Thymus (tissue), 11 donors: Measurements from ENCODE around the gene SETBP1. TPM values are rescaled to one million over a fixed set of nuclear protein-coding genes. Genes with fewer than 3 reads are reported as not detected.

Experiments
- DNase-seq, 9 donors: peaks; one replicate each; pipeline ENCODE4 v3.0.0-alpha.2; 2013; ENCODE audit warnings: low spot score in 9 of 9, low read depth in 6 of 9, missing footprints in 1 of 9
- H3K27ac ChIP-seq, 2 donors: one replicate each; pipeline ENCODE4 v1.5.1; 2013; ENCODE audit warnings: control low read depth in 1 of 2, low read depth in 1 of 2, low read length in 1 of 2, mild to moderate bottlenecking in 1 of 2, moderate library complexity in 1 of 2
- H3K27me3 ChIP-seq, 2 donors: one replicate each; pipeline ENCODE4 v1.5.1; 2013; ENCODE audit warnings: low read length in 1 of 2; ENCODE audit not compliant: control insufficient read depth in 2 of 2, insufficient read depth in 1 of 2
- H3K36me3 ChIP-seq, 2 donors: one replicate each; pipeline ENCODE4 v1.5.1; 2013; ENCODE audit warnings: low read length in 1 of 2, mild to moderate bottlenecking in 1 of 2, moderate library complexity in 1 of 2; ENCODE audit not compliant: control insufficient read depth in 2 of 2, insufficient read depth in 2 of 2
- H3K4me1 ChIP-seq, 2 donors: one replicate each; pipeline ENCODE4 v1.5.1; 2013; ENCODE audit warnings: low read length in 2 of 2; ENCODE audit not compliant: control insufficient read depth in 2 of 2, insufficient read depth in 2 of 2
- H3K4me3 ChIP-seq, 2 donors: one replicate each; pipeline ENCODE4 v1.5.1; 2013; ENCODE audit warnings: low read length in 2 of 2, control low read depth in 1 of 2, mild to moderate bottlenecking in 1 of 2
- H3K9me3 ChIP-seq, 2 donors: one replicate each; pipeline ENCODE4 v1.5.1; 2013; ENCODE audit warnings: low read length in 1 of 2, mild to moderate bottlenecking in 1 of 2; ENCODE audit not compliant: control insufficient read depth in 2 of 2, insufficient read depth in 1 of 2
- WGBS: extraction: QIAGEN DNeasy Blood & Tissue Kit; methylation state at CpG from one replicate; pipeline ENCODE4 v1.1.7; 2013; 5-methylcytosine and 5-hydroxymethylcytosine counted together
- polyA plus RNA-seq: library from polyadenylated mRNA; stranded (reverse); fragments of 200-250 nt; gene quantifications from one replicate; pipeline ENCODE4 v1.2.3, GENCODE V29; 2013
- total RNA-seq: library from RNA; stranded (reverse); fragments of 120-200 nt; gene quantifications from one replicate; pipeline ENCODE4 v1.2.4, GENCODE V29; 2013
- donor health status: healthy.

Gene SETBP1
- total and polyA plus RNA-seq, 2 donors, result 3.3 to 8.5 TPM

DNA sequence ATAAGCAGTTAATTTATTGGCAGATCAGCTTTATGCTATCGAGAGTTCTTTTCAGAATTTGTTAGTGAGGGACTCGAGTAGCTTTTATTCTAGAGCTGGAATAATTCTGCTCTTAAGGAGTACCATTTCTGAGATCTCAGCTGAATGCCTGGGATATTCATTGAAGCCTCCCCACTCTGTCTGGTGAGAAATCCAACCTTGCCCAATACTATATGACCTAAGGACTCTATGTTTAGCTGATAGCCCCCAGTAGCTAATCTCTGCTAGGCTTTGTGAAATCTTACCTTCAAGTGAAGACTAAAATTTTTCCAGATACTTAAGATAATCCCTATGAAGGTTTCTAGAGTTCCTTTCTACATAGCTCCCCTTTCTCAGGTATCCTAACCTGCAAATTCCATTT is 261.4 kb downstream of the SETBP1 start:
- DNase-seq, result no peak
- H3K4me1 ChIP-seq, result no peaks in the 10 kb centered on the region
- H3K36me3 ChIP-seq, result no peaks in the 10 kb centered on the region
- 98% methylated on average over 2 of the region's 2 CpGs for WGBS
- no peaks in the 10 kb centered on the region for H3K9me3 ChIP-seq
- no peak overlapping the region for H3K27ac ChIP-seq
- H3K4me3 ChIP-seq, result no peak overlapping the region
- no peaks in the 10 kb centered on the region for H3K27me3 ChIP-seq

DNA sequence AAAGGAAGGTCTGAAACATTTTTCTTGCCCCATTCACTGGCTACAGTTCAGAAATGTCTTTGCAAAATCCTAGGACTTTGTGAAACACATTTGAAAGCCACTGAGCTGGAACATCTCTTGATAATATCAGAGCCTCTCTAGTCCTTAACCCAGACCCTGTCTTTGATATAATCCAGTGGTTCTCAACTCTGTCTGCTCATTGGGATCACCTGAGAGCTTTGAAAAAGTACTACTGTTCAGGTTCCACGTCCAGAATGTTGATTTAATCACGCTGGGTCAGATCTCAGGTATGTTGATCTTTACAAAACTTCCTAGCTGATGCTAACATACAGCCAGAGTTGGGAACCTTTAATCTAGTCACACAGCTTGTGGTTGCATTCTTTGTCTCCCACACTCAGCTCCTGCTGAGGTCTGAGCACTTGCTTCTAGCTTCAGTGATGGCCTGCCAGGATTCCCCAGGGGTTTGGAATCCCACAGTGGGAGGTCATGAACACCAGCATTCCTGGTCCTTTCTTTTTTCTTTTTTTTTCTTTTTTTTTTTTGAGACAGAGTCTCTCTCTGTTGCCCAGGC is 262.7 kb downstream of the SETBP1 start:
- 89% methylated on average over 2 of the region's 2 CpGs for WGBS
- H3K27ac ChIP-seq, result no peak overlapping the region
- H3K4me3 ChIP-seq, result no peak overlapping the region
- DNase-seq, result no peak
- no peaks in the 10 kb centered on the region for H3K27me3 ChIP-seq
- H3K4me1 ChIP-seq, result no peaks in the 10 kb centered on the region
- H3K36me3 ChIP-seq, result no peaks in the 10 kb centered on the region
- H3K9me3 ChIP-seq, result no peaks in the 10 kb centered on the region

DNA sequence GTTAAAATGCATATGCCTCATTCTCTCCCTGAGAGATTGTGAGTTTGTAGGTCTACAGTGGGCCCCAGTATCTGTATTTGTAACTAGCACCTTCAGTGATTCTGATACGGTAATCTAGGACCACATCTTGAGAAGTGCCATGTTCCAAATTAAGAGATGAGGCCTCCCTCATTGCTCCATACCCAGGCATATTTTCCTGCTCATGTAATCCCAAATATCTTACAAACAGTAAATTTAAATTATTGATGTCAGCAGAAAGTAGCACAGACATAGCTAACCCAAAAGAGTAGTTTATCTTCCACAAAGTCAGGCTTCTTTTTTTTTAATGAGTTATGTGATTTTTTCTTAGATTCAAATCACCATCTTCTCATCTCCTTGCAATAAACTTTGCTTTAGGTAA is 263.8 kb downstream of the SETBP1 start:
- no peak overlapping the region for H3K27ac ChIP-seq
- no peaks in the 10 kb centered on the region for H3K4me1 ChIP-seq
- no peaks in the 10 kb centered on the region for H3K36me3 ChIP-seq
- no peaks in the 10 kb centered on the region for H3K9me3 ChIP-seq
- WGBS, result 98% methylated on average over 1 of the region's 1 CpG
- H3K27me3 ChIP-seq, result no peaks in the 10 kb centered on the region
- no peak overlapping the region for H3K4me3 ChIP-seq
- DNase-seq, result no peak

DNA sequence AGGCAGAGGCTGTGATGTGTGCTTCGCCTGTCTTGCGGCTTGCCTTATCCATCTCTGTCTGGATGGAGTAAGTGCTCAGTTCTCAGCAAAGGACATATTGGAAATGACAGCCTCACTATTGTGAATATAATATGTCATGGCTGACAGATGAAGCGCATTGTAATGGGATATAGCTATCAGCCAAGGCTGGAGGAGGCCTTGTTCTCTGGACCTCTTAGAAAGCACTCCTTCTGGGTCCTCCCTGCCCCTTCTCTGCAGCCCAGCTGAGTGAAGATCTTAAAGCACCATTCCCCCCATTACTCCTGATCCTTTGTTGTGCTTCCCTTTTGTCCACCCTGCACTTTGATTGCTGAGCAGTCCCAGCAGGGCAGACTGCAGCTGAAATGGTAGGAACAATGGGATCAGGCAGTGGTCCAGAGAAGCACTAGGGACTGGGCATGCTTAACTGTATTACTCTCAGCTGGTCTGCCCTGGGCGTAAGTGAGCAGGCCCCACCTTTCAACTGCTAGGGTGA is 265.3 kb downstream of the SETBP1 start:
- Histone ChIP-seq H3K4me1 (no peaks in the 10 kb centered on the region), H3K36me3 (peaks cover 2 to 3% of the 10 kb centered on the region in 2 donors), H3K27ac (no peak overlapping the region), H3K27me3 (no peaks in the 10 kb centered on the region), H3K4me3 (no peak overlapping the region), H3K9me3 (no peaks in the 10 kb centered on the region)
- WGBS, result 88% methylated on average over 4 of the region's 4 CpGs
- no peak for DNase-seq

DNA sequence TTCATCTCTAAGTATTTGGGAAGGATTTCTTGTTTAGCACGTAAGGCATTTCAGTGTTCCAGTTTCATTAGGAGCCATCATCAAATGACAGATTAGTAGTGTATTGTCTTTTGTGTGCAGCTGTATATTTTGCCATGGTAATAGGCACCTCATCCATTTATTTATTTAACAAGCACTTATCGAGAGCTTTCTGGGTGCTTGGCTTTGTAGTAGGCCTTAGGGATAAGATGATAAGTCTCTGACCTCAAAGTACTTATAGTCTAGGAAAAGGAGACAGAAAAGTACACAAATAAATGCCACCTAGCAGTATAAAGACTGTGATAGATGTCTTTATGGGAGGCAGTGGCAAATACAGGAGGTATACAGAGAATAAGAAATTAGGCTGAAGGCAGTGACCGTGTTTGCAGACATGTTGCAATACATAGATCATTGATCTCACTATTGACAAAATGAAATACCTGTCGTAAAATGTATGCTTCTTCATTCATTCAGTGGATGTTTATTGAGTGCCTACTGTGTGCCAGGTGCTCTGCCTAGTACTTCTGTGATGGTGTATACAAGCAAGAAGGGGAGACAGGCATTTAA is 265.9 kb downstream of the SETBP1 start:
- Histone ChIP-seq H3K36me3 (peaks cover 2 to 3% of the 10 kb centered on the region in 2 donors), H3K4me1 (no peaks in the 10 kb centered on the region), H3K27ac (no peak overlapping the region), H3K4me3 (no peak overlapping the region), H3K9me3 (no peaks in the 10 kb centered on the region), H3K27me3 (no peaks in the 10 kb centered on the region)
- no peak for DNase-seq
- WGBS, result 99% methylated on average over 4 of the region's 4 CpGs

DNA sequence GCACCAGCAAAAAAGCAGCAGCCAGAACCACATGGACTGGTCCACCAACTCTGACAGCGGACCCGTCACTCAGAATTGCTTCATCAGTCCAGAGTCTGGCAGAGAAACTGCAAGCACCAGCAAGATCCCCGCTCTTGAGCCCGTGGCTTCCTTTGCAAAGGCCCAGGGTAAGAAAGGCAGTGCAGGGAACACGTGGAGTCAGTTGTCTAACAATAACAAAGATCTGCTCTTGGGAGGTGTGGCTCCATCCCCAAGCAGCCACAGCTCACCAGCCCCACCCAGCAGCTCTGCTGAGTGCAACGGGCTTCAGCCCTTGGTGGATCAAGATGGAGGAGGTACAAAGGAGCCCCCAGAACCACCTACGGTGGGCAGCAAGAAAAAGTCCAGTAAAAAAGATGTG is 269.3 kb downstream of the SETBP1 start:
- Histone ChIP-seq H3K4me3 (no peak overlapping the region), H3K9me3 (no peaks in the 10 kb centered on the region), H3K4me1 (no peaks in the 10 kb centered on the region), H3K27ac (no peak overlapping the region), H3K27me3 (no peaks in the 10 kb centered on the region), H3K36me3 (peaks cover 2 to 3% of the 10 kb centered on the region in 2 donors)
- DNase-seq, result no peak
- 96% methylated on average over 7 of the region's 7 CpGs for WGBS

DNA sequence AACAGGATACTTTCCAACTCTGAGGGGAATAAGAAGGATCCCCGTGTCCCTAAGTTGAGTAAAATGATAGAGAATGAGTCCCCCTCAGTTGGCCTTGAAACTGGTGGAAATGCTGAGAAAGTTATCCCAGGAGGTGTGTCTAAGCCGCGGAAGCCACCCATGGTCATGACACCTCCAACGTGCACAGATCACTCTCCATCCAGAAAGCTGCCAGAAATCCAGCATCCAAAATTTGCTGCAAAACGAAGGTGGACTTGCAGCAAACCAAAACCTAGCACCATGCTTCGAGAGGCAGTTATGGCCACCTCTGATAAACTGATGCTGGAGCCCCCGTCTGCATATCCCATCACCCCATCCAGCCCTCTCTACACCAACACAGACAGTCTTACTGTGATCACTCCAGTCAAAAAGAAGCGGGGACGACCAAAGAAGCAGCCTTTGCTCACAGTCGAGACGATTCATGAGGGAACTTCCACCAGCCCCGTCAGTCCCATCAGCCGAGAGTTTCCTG is 270.1 kb downstream of the SETBP1 start:
- H3K9me3 ChIP-seq, result no peaks in the 10 kb centered on the region
- H3K27ac ChIP-seq, result no peak overlapping the region
- no peak for DNase-seq
- H3K36me3 ChIP-seq, result peaks cover 2 to 3% of the 10 kb centered on the region in 2 donors
- WGBS, result 97% methylated on average over 13 of the region's 13 CpGs
- H3K27me3 ChIP-seq, result no peaks in the 10 kb centered on the region
- no peak overlapping the region for H3K4me3 ChIP-seq
- H3K4me1 ChIP-seq, result no peaks in the 10 kb centered on the region

DNA sequence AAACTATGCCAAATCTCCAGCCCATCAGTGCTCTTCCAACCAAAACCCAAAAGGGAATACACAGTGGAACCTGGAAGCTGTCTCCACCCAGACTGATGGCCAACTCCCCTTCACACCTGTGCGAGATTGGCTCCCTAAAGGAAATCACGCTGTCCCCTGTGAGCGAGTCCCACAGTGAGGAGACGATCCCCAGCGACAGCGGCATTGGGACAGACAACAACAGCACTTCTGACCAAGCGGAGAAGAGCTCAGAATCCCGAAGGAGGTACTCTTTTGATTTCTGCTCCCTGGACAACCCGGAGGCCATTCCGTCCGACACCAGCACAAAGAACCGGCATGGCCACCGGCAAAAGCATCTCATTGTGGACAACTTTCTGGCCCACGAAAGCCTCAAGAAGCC is 271.1 kb downstream of the SETBP1 start:
- H3K27ac ChIP-seq, result no peak overlapping the region
- WGBS, result 99% methylated on average over 14 of the region's 14 CpGs
- H3K4me1 ChIP-seq, result no peaks in the 10 kb centered on the region
- peaks cover 2 to 3% of the 10 kb centered on the region in 2 donors for H3K36me3 ChIP-seq
- no peaks in the 10 kb centered on the region for H3K9me3 ChIP-seq
- no peak overlapping the region for H3K4me3 ChIP-seq
- H3K27me3 ChIP-seq, result no peaks in the 10 kb centered on the region
- no peak for DNase-seq

DNA sequence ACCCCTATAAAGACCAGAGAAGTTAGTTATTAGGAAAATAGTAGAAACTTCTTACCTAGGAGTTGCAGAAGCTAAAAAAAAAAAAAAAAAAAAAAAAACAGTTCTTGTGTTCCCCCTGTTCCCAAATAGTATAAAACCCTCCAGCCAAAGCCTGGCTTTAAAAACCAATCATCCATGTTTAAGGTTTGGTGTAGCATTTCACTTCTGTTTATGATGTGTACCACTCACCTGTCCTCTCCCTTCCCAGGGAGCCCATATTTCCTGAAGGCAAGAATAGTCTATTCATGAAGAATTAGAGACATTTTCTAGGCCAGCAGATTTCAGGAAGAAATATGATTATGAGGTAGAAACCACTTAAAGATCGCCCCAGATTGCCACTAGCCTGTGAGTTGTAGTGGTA is 273.6 kb downstream of the SETBP1 start:
- H3K4me1 ChIP-seq, result no peaks in the 10 kb centered on the region
- WGBS, result 98% methylated on average over 1 of the region's 1 CpG
- H3K9me3 ChIP-seq, result no peaks in the 10 kb centered on the region
- H3K27me3 ChIP-seq, result no peaks in the 10 kb centered on the region
- H3K27ac ChIP-seq, result no peak overlapping the region
- no peak overlapping the region for H3K4me3 ChIP-seq
- peaks cover 2 to 3% of the 10 kb centered on the region in 2 donors for H3K36me3 ChIP-seq
- no peak for DNase-seq
